GM12864 (cell line): ENCODE data around the gene PTGR3.

ENCODE experiments used
- DNase-seq: peaks from one replicate; pipeline ENCODE4 v3.0.0-alpha.2; 2011; ENCODE audit warnings: low read depth
- H3K4me3 ChIP-seq: 2 replicates; pipeline ENCODE4 v1.5.1; 2011; ENCODE audit warnings: mild to moderate bottlenecking, low read depth, low read length, control low read depth
- TF ChIP-seq, protein P1 (sequence below): IDR thresholded peaks from 2 replicates; pipeline ENCODE4 v1.5.1; 2011; ENCODE audit warnings: low read depth, mild to moderate bottlenecking, moderate library complexity, low read length, control low read depth, inconsistent platforms; ENCODE audit errors: missing control alignments

PTGR3 gene

GRCh38 chr18:75238100-75238499 lies 29.2 kb upstream of the PTGR3 start:
- no peak overlapping the region for H3K4me3 ChIP-seq
- no peak for DNase-seq
- TF ChIP-seq, protein P1, sequence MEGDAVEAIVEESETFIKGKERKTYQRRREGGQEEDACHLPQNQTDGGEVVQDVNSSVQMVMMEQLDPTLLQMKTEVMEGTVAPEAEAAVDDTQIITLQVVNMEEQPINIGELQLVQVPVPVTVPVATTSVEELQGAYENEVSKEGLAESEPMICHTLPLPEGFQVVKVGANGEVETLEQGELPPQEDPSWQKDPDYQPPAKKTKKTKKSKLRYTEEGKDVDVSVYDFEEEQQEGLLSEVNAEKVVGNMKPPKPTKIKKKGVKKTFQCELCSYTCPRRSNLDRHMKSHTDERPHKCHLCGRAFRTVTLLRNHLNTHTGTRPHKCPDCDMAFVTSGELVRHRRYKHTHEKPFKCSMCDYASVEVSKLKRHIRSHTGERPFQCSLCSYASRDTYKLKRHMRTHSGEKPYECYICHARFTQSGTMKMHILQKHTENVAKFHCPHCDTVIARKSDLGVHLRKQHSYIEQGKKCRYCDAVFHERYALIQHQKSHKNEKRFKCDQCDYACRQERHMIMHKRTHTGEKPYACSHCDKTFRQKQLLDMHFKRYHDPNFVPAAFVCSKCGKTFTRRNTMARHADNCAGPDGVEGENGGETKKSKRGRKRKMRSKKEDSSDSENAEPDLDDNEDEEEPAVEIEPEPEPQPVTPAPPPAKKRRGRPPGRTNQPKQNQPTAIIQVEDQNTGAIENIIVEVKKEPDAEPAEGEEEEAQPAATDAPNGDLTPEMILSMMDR: no peak

DNA sequence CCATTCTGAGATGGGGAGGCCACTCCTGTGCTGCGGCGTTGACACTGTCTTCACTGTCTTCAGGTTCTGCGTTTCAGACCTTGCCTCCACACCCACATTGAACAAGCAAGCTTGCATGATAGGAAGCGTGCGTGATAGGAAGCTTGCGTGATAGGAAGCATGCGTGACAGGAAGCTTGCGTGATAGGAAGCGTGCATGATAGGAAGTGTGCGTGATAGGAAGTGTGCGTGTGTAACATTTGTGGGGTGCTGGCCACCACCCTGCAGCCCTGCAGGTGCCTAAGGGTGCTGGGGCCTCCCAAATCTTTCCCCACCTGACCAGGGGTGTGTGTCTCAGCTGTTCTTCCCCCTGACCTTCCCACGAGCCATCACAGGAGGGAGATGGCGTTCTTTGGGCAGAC lies 27.0 kb upstream of the PTGR3 start:
- DNase-seq: no peak
- H3K4me3 ChIP-seq: no peak overlapping the region
- TF ChIP-seq, protein P1: no peak

DNA sequence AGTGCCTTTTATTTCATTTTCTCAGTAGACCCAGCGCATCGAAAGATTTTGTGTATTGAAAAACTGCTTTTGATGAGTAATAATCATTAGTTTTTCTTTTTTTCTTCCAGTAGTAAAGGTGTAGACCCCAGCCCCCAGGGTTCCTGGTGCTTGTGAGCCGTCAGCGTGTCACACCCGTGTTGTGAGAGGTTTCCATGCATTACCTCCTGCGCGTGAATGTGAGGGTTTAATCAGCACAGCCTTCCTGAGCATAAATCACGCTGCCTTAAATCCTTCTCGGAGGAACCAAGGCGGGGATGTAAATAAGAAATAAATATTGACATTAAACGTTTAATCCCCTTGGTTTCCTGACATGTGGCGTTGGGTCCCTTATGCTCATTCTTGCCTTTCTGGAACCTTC lies 26.0 kb upstream of the PTGR3 start:
- TF ChIP-seq, protein P1: no peak
- DNase-seq: no peak
- no peak overlapping the region for H3K4me3 ChIP-seq

GRCh38 chr18:75231053-75231406 lies 22.1 kb upstream of the PTGR3 start:
- no peak overlapping the region for H3K4me3 ChIP-seq
- TF ChIP-seq, protein P1: no peak
- no peak for DNase-seq

DNA sequence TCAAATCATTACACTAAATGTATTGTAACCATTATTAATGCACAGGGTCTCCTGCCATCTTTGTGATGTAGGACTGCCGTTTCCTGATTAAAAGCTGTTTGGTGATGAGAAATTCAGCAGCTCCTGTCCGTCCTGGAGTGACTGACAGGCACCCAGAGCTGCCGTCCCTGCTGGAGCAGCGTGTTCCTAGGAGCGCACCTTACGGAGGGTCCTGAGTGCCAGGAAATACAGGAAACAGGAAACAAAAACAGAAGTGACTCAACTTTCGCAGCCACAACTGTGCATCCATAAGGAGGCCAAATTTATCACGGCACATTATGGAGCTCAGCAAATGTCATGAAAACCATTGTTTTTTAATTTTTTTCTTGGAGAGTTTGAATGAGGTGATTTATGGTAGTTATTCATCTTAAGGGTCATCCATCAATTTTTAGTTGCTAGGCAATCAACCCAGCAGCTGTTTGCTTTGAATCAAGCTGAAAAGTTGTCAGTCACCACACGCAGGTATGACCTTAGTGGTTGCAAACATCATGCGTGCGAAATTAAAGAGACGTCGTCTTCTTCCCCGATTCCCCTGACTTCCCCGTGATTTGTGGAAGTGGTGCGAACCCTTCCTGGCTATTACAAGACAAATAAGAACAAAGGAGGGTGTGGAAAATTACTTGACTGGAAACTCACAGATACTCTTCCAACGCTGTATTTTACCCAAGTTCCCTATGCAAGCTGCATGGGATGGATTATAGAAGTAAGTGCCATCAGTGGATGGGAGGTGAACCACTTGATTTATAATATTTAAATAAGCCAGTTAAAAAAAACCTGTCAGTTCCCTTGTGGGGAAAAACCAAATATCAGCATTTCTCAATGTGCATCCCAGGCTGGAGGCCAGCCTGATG lies 21.5 kb upstream of the PTGR3 start:
- TF ChIP-seq, protein P1: no peak
- no peak overlapping the region for H3K4me3 ChIP-seq
- no peak for DNase-seq

DNA sequence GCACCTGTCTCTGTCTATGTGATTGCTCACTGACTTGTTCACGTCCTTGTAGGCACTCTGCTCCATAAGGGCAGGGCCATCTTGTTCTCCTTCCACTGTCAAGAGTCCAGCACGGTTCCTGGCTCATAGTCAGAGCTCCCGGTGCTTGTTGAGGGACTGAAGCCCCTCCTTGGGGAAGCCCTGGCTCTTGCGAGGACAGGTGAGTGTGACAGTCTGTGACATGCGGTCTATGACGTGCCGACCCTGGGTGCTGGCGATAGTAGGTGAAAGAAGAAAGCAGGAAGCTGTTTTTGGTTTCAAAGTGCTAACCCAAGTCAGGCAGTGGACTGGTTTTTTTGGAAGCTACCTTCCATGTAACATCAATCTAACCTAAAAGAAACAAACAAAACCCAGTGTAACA lies 20.5 kb upstream of the PTGR3 start:
- H3K4me3 ChIP-seq: no peak overlapping the region
- TF ChIP-seq, protein P1: no peak
- no peak for DNase-seq

DNA sequence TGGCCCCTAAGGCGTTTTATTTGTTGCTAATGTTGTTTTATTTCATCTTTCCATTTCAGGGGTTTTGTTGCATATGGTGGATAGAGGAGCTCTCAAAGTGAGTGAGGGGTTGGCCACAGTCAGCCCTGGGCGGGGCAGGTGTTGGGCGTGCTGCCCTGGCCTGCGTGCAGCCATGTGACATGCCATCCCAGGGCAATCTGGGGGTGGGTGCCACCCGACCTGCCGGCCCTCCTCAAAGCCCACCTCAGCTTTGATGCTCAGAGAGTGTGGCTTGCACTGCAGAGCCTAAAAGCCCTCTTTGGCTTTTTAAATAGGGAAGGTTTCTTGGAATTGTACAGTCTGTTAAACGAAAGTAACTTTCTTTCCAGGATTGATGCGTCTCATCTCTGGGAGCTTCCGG lies 20.0 kb upstream of the PTGR3 start:
- no peak overlapping the region for H3K4me3 ChIP-seq
- TF ChIP-seq, protein P1: no peak
- DNase-seq: no peak
